ENCODE measurements around the gene SCUBE1.

Gene SCUBE1

GRCh38 chr22:43213051-43213450 lies 130.1 kb downstream of the SCUBE1 start:
- DNase-seq (ENCODE audit: low spot score) = peak; percentile 54

GRCh38 chr22:43212434-43212952 lies 130.7 kb downstream of the SCUBE1 start:
- no peak for DNase-seq (ENCODE audit: low spot score)

- no peak for DNase-seq (ENCODE audit: low spot score)
Measured at GRCh38 chr22:43211941-43212433, 131.2 kb downstream of the SCUBE1 start.

- DNase-seq (ENCODE audit: low spot score) = no peak
Measured at GRCh38 chr22:43210631-43211515, 132.3 kb downstream of the SCUBE1 start.

GRCh38 chr22:43209971-43210370 lies 133.2 kb downstream of the SCUBE1 start:
- DNase-seq (ENCODE audit: low spot score) = no peak

DNA sequence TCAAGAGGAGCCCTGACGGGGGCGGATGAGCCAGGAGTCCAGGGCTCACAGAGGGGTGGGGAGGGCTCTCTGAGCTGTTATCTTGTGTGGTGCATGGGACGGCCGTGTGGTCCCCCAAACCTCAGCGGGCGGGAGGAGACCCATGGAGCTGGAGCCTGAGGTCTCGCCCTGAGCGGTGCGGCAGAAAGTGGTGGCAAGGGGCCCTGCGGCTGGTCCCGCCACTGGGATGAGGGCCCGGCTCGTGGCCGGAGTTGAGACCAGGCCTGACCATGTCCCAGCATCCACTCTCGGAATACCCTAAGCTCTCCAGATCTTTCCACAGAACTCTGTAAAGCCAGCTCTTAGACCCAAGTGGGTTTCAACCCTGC lies 133.7 kb downstream of the SCUBE1 start:
- DNase-seq (ENCODE audit: low spot score) = no peak

GRCh38 chr22:43208703-43209522 lies 134.3 kb downstream of the SCUBE1 start:
- DNase-seq (ENCODE audit: low spot score) = no peak

DNA sequence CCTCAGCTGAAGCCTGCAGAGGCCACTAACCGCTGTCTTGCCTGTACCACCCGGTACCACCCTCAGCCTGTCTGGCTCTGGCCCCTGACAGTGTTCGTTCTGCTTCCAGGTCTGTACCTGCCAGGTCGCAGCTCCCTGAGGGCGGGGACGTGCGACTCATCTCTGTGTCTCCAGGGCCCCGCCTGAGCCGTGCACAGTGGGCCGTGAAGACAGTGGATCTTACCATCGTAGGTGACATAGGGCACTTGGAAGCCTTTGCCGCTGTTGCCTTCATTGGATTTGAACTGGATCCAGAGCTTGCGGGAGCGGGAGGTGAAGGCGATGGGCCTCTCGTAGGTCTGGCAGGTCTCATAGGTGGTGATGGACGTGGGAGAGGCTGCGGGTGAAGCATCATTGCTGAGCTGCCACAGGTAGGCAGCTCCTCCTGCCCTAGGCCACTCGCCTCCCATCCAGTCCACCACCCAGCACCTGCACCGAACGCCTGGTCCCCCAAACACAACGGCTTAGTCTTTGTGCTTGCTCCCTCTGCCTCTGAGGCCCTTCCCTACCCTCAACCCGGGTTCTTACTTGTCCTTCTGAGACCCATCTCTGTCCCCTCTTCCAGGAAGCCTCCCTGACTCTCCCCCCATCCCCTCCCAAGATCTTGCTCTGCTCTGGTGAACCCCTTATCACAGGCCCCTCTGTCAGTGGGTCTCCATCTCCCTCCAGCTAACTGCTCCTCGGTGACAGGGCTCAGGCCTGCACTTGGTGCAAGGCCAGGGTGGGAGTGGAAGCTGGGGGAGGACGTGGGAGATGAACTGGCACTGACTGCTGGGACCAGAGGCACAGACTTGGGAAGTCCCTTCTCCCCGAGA lies 135.1 kb downstream of the SCUBE1 start:
- DNase-seq (ENCODE audit: low spot score) = no peak

- no peak for DNase-seq (ENCODE audit: low spot score)
Measured at GRCh38 chr22:43207386-43207785, 135.8 kb downstream of the SCUBE1 start.

GRCh38 chr22:43206509-43207161 lies 136.5 kb downstream of the SCUBE1 start:
- DNase-seq (ENCODE audit: low spot score) = no peak

DNA sequence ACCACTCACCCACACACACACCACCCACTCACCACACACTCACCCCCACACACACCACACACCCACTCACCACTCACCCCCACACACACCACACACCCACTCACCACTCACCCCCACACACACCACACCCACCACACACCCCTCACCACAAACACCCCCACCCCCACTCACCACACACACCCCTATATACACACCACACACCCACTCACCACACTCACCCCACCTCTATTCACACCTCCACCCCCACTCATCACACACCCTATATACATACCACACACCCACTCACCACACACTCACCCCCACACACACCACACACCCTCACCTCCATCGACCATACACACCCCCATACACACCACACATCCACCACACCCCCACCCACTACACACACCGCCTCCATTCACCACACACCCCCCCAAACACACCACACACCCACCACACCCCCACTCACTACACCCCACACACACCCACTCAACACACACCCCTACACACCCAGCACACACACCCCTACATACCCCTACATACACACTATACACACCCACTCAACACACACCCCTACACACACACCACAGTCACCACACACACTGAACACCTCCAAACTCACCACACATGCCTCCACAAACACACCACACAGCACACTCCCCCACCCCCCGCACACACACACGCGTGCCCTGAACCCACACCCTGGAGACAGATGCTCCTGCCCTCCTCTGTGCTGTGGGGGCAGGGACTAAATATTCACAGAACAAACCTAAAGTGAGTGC lies 137.2 kb downstream of the SCUBE1 start:
- DNase-seq (ENCODE audit: low spot score) = no peak

GRCh38 chr22:43205261-43205691 lies 137.9 kb downstream of the SCUBE1 start:
- DNase-seq (ENCODE audit: low spot score) = no peak

GRCh38 chr22:43203471-43203981 lies 139.6 kb downstream of the SCUBE1 start:
- DNase-seq (ENCODE audit: low spot score) = no peak

DNA sequence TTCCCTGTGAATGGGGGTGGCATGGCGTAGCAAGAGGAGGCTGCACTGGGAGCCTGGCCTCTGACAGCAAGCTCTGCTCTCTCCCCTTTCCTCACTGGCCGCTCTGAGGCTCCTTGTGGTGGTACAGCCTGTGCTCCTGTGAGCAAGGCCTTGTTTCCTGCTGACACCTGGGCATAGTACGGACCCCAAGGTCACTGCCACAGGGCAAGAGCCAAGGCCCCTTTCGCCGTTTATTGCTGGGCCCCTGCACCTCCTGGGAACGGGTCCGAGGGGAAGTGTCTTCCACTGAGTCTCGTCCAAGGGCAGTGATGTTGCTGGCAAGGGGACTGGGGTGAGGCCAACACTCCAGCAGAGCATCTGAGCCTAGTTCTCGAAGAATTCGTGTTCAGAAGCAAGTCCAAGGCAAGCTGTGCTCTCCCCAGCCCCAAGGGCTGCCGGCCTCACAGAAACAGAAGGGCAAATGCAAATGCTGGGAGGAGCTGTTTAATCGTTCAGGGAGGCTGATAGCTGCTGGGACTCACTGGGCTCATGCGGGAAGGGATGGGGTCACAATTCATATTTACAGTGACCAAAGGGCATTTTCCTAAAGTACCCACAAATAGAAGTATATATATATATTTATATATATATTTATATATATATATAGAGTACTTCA lies 140.3 kb downstream of the SCUBE1 start:
- DNase-seq (ENCODE audit: low spot score) = no peak

DNA sequence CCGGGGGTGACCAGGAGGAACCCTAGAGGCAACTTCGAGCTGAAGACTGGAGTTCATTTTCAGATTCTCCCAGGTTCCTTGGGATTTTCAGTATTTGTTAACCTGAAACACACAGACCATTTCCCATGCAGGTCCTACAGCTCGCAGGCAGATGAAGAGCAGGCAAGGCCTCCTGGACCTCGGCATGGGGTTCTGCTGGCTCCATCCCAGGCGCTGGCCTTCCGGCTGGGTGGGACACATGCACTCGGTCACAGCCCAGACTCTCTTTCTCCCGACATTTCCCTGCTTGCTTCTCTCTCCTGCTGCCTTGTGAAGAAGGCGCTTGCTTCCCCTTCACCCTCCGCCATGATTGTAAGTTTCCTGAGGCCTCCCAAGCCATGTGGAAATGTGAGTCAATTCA lies 140.8 kb downstream of the SCUBE1 start:
- DNase-seq (ENCODE audit: low spot score) = no peak

GRCh38 chr22:43201486-43202219 lies 141.5 kb downstream of the SCUBE1 start:
- DNase-seq (ENCODE audit: low spot score) = no peak

DNA sequence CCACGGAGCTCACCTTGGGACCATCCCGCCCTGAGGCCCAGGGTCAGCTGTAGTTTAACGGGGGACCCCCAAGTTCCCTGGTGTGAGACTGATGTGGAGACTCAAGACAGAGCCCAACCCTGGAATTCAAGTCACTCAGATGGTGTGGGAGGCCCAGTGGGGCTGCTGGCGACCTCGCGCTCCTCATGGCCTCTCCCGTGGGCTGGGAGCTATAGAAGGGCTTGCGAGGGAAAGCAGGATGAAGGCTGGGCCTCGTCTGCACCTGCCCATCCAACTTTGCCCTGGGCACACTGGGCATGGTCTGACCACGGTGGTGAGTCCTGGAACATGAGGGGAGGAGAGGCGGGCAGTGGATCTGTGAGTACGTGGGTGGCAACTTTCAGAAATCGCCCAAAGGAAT lies 142.6 kb downstream of the SCUBE1 start:
- no peak for DNase-seq (ENCODE audit: low spot score)

- DNase-seq (ENCODE audit: low spot score) = no peak
Measured at GRCh38 chr22:43200031-43200430, 143.1 kb downstream of the SCUBE1 start.

GRCh38 chr22:43199541-43199940 lies 143.6 kb downstream of the SCUBE1 start:
- no peak for DNase-seq (ENCODE audit: low spot score)
